ENCODE measurements around the gene KRT36. TPM values are rescaled to one million over a fixed set of nuclear protein-coding genes. Genes with fewer than 3 reads are reported as not detected.

Gene KRT36
- total and polyA plus RNA-seq, 2 donors (not counting 3 experiments of a cell fraction or from before 2014, with no cell fraction given): 0.04 TPM; not detected in 1

DNA sequence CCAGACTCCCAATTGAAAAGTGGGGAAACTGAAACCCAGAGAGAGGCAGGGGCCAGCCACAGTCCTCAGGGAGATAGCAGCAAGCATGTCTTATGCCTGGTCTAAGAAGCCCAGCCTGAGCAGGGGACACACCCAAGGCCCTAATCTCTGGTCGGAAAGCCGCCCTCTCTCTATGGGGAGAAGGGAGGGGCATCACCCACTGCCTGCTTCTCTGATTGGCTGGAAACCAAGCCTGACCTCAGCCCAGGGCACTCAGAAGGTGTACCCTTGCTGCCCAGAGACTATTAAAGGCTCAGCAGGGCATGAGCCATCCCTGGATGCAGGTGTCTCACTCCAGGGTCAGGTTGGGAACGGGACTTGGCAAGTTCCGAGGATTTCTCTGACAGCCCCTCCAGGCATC lies 21.4 kb upstream of the KRT36 start:
- FAIRE-seq (no peak), DNase-seq (ENCODE audit: low read depth, low spot score) (no peak)
- H4K20me1 ChIP-seq (replicated peaks; ENCODE audit: control insufficient read depth, extremely low read depth, insufficient read depth, low read length): no peaks in the 10 kb centered on the region
- H3K79me2 ChIP-seq (ENCODE audit: control insufficient read depth, insufficient read depth, low read length): no peaks in the 10 kb centered on the region
- H3K9ac ChIP-seq (replicated peaks; ENCODE audit: extremely low read depth, insufficient read depth, low read length): no peak overlapping the region
- no peak overlapping the region for H3K4me2 ChIP-seq (ENCODE audit: insufficient read depth, low read length)
- no peak overlapping the region for H3K27ac ChIP-seq (ENCODE audit: insufficient read depth, low read depth, low read length)
- dilution Hi-C loops (cut with MboI; ENCODE audit: extremely low pct_ligation_motif_present, low sequenced_read_pairs) (no loop called here), intact Hi-C loops (cut with micrococcal nuclease) (no loop called here)
- H2AFZ ChIP-seq (ENCODE audit: low read depth, low read length): no peak overlapping the region
- BruUV-seq (replicated peaks): no TSS peak
- TF ChIP-seq, protein P1, sequence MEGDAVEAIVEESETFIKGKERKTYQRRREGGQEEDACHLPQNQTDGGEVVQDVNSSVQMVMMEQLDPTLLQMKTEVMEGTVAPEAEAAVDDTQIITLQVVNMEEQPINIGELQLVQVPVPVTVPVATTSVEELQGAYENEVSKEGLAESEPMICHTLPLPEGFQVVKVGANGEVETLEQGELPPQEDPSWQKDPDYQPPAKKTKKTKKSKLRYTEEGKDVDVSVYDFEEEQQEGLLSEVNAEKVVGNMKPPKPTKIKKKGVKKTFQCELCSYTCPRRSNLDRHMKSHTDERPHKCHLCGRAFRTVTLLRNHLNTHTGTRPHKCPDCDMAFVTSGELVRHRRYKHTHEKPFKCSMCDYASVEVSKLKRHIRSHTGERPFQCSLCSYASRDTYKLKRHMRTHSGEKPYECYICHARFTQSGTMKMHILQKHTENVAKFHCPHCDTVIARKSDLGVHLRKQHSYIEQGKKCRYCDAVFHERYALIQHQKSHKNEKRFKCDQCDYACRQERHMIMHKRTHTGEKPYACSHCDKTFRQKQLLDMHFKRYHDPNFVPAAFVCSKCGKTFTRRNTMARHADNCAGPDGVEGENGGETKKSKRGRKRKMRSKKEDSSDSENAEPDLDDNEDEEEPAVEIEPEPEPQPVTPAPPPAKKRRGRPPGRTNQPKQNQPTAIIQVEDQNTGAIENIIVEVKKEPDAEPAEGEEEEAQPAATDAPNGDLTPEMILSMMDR (IDR thresholded peaks at IDR 0.05; ENCODE audit: extremely low read depth in 1 of 2, insufficient read depth in 1 of 2, low read depth in 1 of 2, low read length in 2 of 2): no peak
- TF ChIP-seq, protein P2, sequence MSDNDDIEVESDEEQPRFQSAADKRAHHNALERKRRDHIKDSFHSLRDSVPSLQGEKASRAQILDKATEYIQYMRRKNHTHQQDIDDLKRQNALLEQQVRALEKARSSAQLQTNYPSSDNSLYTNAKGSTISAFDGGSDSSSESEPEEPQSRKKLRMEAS (IDR thresholded peaks at IDR 0.05; ENCODE audit: insufficient read depth, insufficient read length): no peak
- TF ChIP-seq GATA2 (IDR thresholded peaks at IDR 0.05; ENCODE audit: insufficient read depth, insufficient read length, low read depth, low read length) (no peak), JUN (IDR thresholded peaks at IDR 0.05; ENCODE audit: borderline replicate concordance, insufficient read depth, insufficient read length, low read depth) (no peak), EZH2 (IDR thresholded peaks at IDR 0.05; ENCODE audit: borderline replicate concordance, low read depth, low read length, severe bottlenecking) (no peak), POLR2A (IDR thresholded peaks at IDR 0.05; ENCODE audit: low read depth, low read length) (no peak), FOS (IDR thresholded peaks at IDR 0.05; ENCODE audit: borderline replicate concordance, insufficient read depth, low read length) (no peak), MYC (IDR thresholded peaks at IDR 0.05; ENCODE audit: low read depth, low read length) (no peak), POLR2AphosphoS5 (IDR thresholded peaks at IDR 0.05; ENCODE audit: insufficient read depth, low read depth, low read length) (no peak)
- POLR2A ChIA-PET: no interaction called here
- H3K4me1 ChIP-seq (ENCODE audit: control insufficient read depth, extremely low read depth, insufficient read depth, low read length): no peaks in the 10 kb centered on the region
- no peaks in the 10 kb centered on the region for H3K27me3 ChIP-seq (ENCODE audit: control insufficient read depth in 2 of 2, insufficient read depth in 2 of 2, low read length in 2 of 2)
- no peaks in the 10 kb centered on the region for H3K36me3 ChIP-seq (ENCODE audit: control insufficient read depth in 2 of 2, extremely low read depth in 1 of 2, insufficient read depth in 2 of 2, low read length in 2 of 2)
- H3K4me3 ChIP-seq (replicated peaks in 1 of 3; ENCODE audit: insufficient read depth in 1 of 3, low read depth in 1 of 3, low read length in 3 of 3): no peak overlapping the region
- CTCF ChIA-PET: interaction anchor here (1.2 to 2.0 kb wide), 3 partner anchors 13 to 152 kb away, joined by 3 to 5 read pairs (median 4); no protein-coding TSS in a partner anchor
- H3K9me3 ChIP-seq (replicated peaks; ENCODE audit: control insufficient read depth, insufficient read depth, low read length): no peaks in the 10 kb centered on the region
- no peaks in the 10 kb centered on the region for H3K9me1 ChIP-seq (replicated peaks; ENCODE audit: control insufficient read depth, extremely low read depth, insufficient read depth, low read length)

Data from endothelial cell of umbilical vein (primary cell).